ENCODE results near the gene CLIC4.

DNA sequence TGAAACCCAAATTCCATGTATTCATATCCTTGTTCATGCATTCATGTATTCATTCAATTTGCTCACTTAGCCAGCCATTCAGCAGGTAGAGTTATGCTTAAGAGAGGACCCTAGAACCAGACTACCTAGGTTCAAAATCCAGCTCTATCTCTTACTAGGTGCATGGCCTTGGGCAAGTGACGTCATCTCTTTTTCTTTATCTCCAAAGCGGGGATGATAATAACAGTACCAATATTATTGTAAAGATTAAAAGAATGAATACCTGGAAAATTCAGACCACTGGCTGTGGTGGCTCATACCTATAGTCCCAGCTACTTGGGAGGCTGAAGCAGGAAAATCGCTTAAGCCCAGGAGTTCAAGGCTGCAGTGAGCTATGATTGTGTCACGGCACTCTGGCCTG is 33.9 kb upstream of the CLIC4 start:
- no peak for TF ChIP-seq POLR2A (IDR thresholded peaks at IDR 0.05)
- TF ChIP-seq, protein P1, sequence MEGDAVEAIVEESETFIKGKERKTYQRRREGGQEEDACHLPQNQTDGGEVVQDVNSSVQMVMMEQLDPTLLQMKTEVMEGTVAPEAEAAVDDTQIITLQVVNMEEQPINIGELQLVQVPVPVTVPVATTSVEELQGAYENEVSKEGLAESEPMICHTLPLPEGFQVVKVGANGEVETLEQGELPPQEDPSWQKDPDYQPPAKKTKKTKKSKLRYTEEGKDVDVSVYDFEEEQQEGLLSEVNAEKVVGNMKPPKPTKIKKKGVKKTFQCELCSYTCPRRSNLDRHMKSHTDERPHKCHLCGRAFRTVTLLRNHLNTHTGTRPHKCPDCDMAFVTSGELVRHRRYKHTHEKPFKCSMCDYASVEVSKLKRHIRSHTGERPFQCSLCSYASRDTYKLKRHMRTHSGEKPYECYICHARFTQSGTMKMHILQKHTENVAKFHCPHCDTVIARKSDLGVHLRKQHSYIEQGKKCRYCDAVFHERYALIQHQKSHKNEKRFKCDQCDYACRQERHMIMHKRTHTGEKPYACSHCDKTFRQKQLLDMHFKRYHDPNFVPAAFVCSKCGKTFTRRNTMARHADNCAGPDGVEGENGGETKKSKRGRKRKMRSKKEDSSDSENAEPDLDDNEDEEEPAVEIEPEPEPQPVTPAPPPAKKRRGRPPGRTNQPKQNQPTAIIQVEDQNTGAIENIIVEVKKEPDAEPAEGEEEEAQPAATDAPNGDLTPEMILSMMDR (IDR thresholded peaks at IDR 0.05): no peak
